Neural progenitor cell (in vitro differentiated cells): ENCODE data around the gene TMEM119. TPM values are rescaled to one million over a fixed set of nuclear protein-coding genes. Genes with fewer than 3 reads are reported as not detected.

ENCODE experiments used
- DNase-seq: peaks from one replicate; pipeline ENCODE4 v3.0.0-alpha.2; 2016; ENCODE audit warnings: low spot score
- H2AFZ ChIP-seq: fragments of 200-600 bp; sonication (generic); replicated peaks from 2 replicates; pipeline ENCODE4 v1.6.1; 2016; ENCODE audit warnings: antibody characterized with exemption
- H3F3A ChIP-seq: fragments of 200-600 bp; sonication (generic); 2 replicates; pipeline ENCODE4 v1.6.1; 2016; ENCODE audit warnings: antibody characterized with exemption, low read depth
- H3K27ac ChIP-seq: fragments of 200-600 bp; sonication (generic); 2 replicates; pipeline ENCODE4 v1.5.1; 2016; ENCODE audit warnings: mild to moderate bottlenecking
- H3K27me3 ChIP-seq: fragments of 200-600 bp; sonication (generic); 2 replicates; pipeline ENCODE4 v1.6.1; 2016; ENCODE audit warnings: mild to moderate bottlenecking, moderate library complexity
- H3K36me3 ChIP-seq: fragments of 200-600 bp; sonication (generic); 2 replicates; pipeline ENCODE4 v1.5.1; 2016
- H3K4me1 ChIP-seq: fragments of 200-600 bp; sonication (generic); 2 replicates; pipeline ENCODE4 v1.6.1; 2016; ENCODE audit warnings: mixed run types
- H3K4me2 ChIP-seq: fragments of 200-600 bp; sonication (generic); 2 replicates; pipeline ENCODE4 v1.6.1; 2016
- H3K4me3 ChIP-seq: fragments of 200-600 bp; sonication (generic); 2 replicates; pipeline ENCODE4 v1.5.1; 2016
- H3K79me2 ChIP-seq: fragments of 200-600 bp; sonication (generic); 2 replicates; pipeline ENCODE4 v1.6.1; 2016; ENCODE audit warnings: low read depth
- H3K9ac ChIP-seq: fragments of 200-600 bp; sonication (generic); 2 replicates; pipeline ENCODE4 v1.6.1; 2016
- H3K9me3 ChIP-seq: fragments of 200-600 bp; sonication (generic); 2 replicates; pipeline ENCODE4 v1.5.1; 2016; ENCODE audit warnings: low read depth
- H4K20me1 ChIP-seq: fragments of 200-600 bp; sonication (generic); 2 replicates; pipeline ENCODE4 v1.6.1; 2016; ENCODE audit warnings: low read depth
- H3K27ac Mint-ChIP-seq: 3 replicates; pipeline ENCODE4 v1.8.0; 2021; ENCODE audit warnings: mixed read lengths
- H3K27me3 Mint-ChIP-seq: 2 replicates; pipeline ENCODE4 v1.8.0; 2022; ENCODE audit warnings: low read depth, mild to moderate bottlenecking, inconsistent platforms, moderate library complexity, mixed read lengths; ENCODE audit not compliant: insufficient read depth
- H3K36me3 Mint-ChIP-seq: 3 replicates; pipeline ENCODE4 v1.8.0; 2021; ENCODE audit warnings: mixed read lengths
- H3K4me1 Mint-ChIP-seq: 3 replicates; pipeline ENCODE4 v1.8.0; 2021; ENCODE audit warnings: mixed read lengths
- H3K4me3 Mint-ChIP-seq: 3 replicates; pipeline ENCODE4 v1.8.0; 2021; ENCODE audit warnings: mild to moderate bottlenecking, moderate library complexity, mixed read lengths
- H3K9me3 Mint-ChIP-seq: 3 replicates; pipeline ENCODE4 v1.8.0; 2020; ENCODE audit warnings: mixed read lengths
- CTCF ChIP-seq: fragments of 200-600 bp; sonication (generic); IDR thresholded peaks from 2 replicates; pipeline ENCODE4 v1.5.1; 2017; ENCODE audit warnings: antibody characterized with exemption, mild to moderate bottlenecking
- EZH2 ChIP-seq: fragments of 200-600 bp; sonication (generic); IDR thresholded peaks from 2 replicates; pipeline ENCODE4 v1.6.1; 2017; ENCODE audit warnings: antibody characterized with exemption, mild to moderate bottlenecking, moderate library complexity
- EZH2phosphoT487 ChIP-seq: fragments of 200-600 bp; sonication (generic); IDR thresholded peaks from 2 replicates; pipeline ENCODE4 v1.6.1; 2017; ENCODE audit warnings: antibody characterized with exemption
- total RNA-seq: library from RNA; depleted of rRNA; stranded (reverse); fragments of >200 nt; gene quantifications from 2 replicates; pipeline ENCODE4 v1.2.3, GENCODE V29; 2015; ENCODE audit warnings: low replicate concordance

TMEM119 gene
- 0.97 and 2.0 TPM in 2 replicates for total RNA-seq

GRCh38 chr12:108597559-108598471 lies at the start of gene TMEM119:
TMEM119 (minus strand) TSS chr12:108598084; CDS start chr12:108592383, 5,701 bp downstream.
- no peak for TF ChIP-seq EZH2phosphoT487
- peak within 1 kb of the TSS; percentile 63 for H3K4me3 Mint-ChIP-seq
- Histone ChIP-seq H3K4me3 (no peak within 1 kb of the TSS), H3K4me2 (peak within 1 kb of the TSS; percentile 18), H3K79me2 (no peaks in the 10 kb centered on the region), H2AFZ (peak within 1 kb of the TSS; percentile 34), H3K4me1 (peaks cover 13% of the 10 kb centered on the region), H3K36me3 (no peaks in the 10 kb centered on the region), H3K27me3 (no peaks in the 10 kb centered on the region), H4K20me1 (no peaks in the 10 kb centered on the region), H3K9me3 (no peaks in the 10 kb centered on the region), H3K9ac (no peak within 1 kb of the TSS), H3K27ac (no peak within 1 kb of the TSS), H3F3A (peaks cover 11% of the 10 kb centered on the region)
- H3K27me3 Mint-ChIP-seq, result peaks cover 19% of the 10 kb centered on the region
- DNase-seq, result peak; percentile 52
- H3K4me1 Mint-ChIP-seq, result peaks cover 12% of the 10 kb centered on the region
- H3K27ac Mint-ChIP-seq, result peak within 1 kb of the TSS; percentile 85
- no peaks in the 10 kb centered on the region for H3K9me3 Mint-ChIP-seq
- no peaks in the 10 kb centered on the region for H3K36me3 Mint-ChIP-seq

- peaks cover 54% of the 10 kb centered on the region for H3K36me3 Mint-ChIP-seq
Observed at GRCh38 chr12:108646600-108647579, 49.0 kb upstream of the TMEM119 start.

GRCh38 chr12:108645686-108646599 lies 48.1 kb upstream of the TMEM119 start:
- H3K36me3 ChIP-seq, result peaks cover 5% of the 10 kb centered on the region
- H3K36me3 Mint-ChIP-seq, result peaks cover 48% of the 10 kb centered on the region
- DNase-seq, result no peak
- H3K27me3 Mint-ChIP-seq, result peaks cover 2% of the 10 kb centered on the region
- no peak overlapping the region for H3K27ac ChIP-seq
- H3K9me3 Mint-ChIP-seq, result no peaks in the 10 kb centered on the region
- H3K9me3 ChIP-seq, result no peaks in the 10 kb centered on the region
- no peak overlapping the region for H3K4me2 ChIP-seq
- H3K4me1 Mint-ChIP-seq, result peaks cover 28% of the 10 kb centered on the region
- no peaks in the 10 kb centered on the region for H3K27me3 ChIP-seq
- no peak overlapping the region for H3K9ac ChIP-seq
- no peak overlapping the region for H3K4me3 Mint-ChIP-seq
- no peak for TF ChIP-seq EZH2
- no peak for TF ChIP-seq CTCF
- TF ChIP-seq EZH2phosphoT487, result no peak
- no peaks in the 10 kb centered on the region for H3K79me2 ChIP-seq
- no peak overlapping the region for H3K4me3 ChIP-seq
- H4K20me1 ChIP-seq, result no peaks in the 10 kb centered on the region
- H3F3A ChIP-seq, result peaks cover 5% of the 10 kb centered on the region
- no peak overlapping the region for H2AFZ ChIP-seq
- H3K4me1 ChIP-seq, result no peaks in the 10 kb centered on the region
- peak overlapping the region; percentile 27 for H3K27ac Mint-ChIP-seq

More at GRCh38 chr12:108646600-108647579, 49.0 kb upstream of the TMEM119 start:
- no peaks in the 10 kb centered on the region for H3K4me1 ChIP-seq
- H3K79me2 ChIP-seq, result no peaks in the 10 kb centered on the region
- H3K36me3 ChIP-seq, result peaks cover 9% of the 10 kb centered on the region
- peaks cover 5% of the 10 kb centered on the region for H3F3A ChIP-seq
- H3K9me3 Mint-ChIP-seq, result no peaks in the 10 kb centered on the region
- H3K27me3 ChIP-seq, result no peaks in the 10 kb centered on the region
- no peaks in the 10 kb centered on the region for H4K20me1 ChIP-seq
- H3K4me3 ChIP-seq, result no peak overlapping the region
- H3K4me1 Mint-ChIP-seq, result peaks cover 22% of the 10 kb centered on the region
- peaks cover 2% of the 10 kb centered on the region for H3K27me3 Mint-ChIP-seq
- no peak overlapping the region for H3K4me2 ChIP-seq
- TF ChIP-seq EZH2phosphoT487, result no peak
- no peak for TF ChIP-seq EZH2
- no peak for TF ChIP-seq CTCF
- H2AFZ ChIP-seq, result no peak overlapping the region
- no peak overlapping the region for H3K27ac ChIP-seq
- H3K9ac ChIP-seq, result no peak overlapping the region
- H3K27ac Mint-ChIP-seq, result no peak overlapping the region
- no peak for DNase-seq
- H3K9me3 ChIP-seq, result no peaks in the 10 kb centered on the region
- H3K4me3 Mint-ChIP-seq, result no peak overlapping the region
